GM12865 (cell line): Measurements from ENCODE around the gene FAM131A.

Experiments used
- DNase-seq: peaks from one replicate; pipeline ENCODE4 v3.0.0; 2010; ENCODE audit warnings: low read depth
- H3K4me3 ChIP-seq: 2 replicates; pipeline ENCODE4 v1.5.1; 2011; ENCODE audit warnings: mild to moderate bottlenecking, low read depth, low read length, control low read depth
- TF ChIP-seq, protein P1 (sequence below): IDR thresholded peaks from 2 replicates; pipeline ENCODE4 v1.5.1; 2011; ENCODE audit warnings: low read length, control low read depth, low read depth, inconsistent platforms; ENCODE audit not compliant: insufficient read depth; ENCODE audit errors: missing control alignments

The FAM131A gene

DNA sequence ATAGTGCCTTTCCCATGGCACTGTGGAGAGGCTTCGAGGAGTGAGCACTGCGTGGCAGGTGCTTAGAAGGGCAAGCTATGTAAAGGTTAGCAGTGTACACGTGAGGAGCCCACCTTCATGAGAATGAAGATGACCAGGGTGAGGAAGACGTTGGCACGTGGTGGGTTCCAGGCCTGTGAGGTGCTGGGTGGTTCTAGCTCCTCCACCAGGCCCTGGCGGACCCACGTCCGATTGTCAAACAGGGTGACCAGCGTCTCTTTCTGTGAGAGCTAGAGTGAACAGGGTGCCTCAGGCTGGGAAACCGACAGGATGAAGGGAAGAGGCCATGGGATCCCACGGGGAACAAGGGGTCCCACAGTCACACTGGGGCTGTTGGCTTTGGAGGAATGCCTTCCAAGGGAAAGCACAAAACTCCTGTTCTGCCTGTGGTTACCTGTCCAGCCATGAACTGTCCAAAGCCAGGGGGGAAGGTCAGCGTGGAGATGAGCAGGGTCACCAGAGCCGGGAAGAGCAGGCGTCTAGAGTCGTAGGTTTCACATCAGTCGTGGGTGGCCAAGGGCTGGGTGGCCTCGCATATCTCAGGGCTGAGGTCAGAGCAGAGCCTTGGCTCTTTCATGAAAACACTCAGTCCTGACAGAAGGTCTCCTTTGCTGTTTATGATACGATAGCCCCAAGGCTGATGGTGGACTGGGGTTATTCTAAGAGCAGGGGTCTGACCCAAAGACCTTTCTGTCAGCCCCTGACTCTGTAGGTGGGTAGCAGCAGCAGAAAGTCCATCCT is 18.1 kb downstream of the FAM131A start:
- TF ChIP-seq, protein P1, sequence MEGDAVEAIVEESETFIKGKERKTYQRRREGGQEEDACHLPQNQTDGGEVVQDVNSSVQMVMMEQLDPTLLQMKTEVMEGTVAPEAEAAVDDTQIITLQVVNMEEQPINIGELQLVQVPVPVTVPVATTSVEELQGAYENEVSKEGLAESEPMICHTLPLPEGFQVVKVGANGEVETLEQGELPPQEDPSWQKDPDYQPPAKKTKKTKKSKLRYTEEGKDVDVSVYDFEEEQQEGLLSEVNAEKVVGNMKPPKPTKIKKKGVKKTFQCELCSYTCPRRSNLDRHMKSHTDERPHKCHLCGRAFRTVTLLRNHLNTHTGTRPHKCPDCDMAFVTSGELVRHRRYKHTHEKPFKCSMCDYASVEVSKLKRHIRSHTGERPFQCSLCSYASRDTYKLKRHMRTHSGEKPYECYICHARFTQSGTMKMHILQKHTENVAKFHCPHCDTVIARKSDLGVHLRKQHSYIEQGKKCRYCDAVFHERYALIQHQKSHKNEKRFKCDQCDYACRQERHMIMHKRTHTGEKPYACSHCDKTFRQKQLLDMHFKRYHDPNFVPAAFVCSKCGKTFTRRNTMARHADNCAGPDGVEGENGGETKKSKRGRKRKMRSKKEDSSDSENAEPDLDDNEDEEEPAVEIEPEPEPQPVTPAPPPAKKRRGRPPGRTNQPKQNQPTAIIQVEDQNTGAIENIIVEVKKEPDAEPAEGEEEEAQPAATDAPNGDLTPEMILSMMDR = no peak
- DNase-seq = no peak
- no peak overlapping the region for H3K4me3 ChIP-seq

DNA sequence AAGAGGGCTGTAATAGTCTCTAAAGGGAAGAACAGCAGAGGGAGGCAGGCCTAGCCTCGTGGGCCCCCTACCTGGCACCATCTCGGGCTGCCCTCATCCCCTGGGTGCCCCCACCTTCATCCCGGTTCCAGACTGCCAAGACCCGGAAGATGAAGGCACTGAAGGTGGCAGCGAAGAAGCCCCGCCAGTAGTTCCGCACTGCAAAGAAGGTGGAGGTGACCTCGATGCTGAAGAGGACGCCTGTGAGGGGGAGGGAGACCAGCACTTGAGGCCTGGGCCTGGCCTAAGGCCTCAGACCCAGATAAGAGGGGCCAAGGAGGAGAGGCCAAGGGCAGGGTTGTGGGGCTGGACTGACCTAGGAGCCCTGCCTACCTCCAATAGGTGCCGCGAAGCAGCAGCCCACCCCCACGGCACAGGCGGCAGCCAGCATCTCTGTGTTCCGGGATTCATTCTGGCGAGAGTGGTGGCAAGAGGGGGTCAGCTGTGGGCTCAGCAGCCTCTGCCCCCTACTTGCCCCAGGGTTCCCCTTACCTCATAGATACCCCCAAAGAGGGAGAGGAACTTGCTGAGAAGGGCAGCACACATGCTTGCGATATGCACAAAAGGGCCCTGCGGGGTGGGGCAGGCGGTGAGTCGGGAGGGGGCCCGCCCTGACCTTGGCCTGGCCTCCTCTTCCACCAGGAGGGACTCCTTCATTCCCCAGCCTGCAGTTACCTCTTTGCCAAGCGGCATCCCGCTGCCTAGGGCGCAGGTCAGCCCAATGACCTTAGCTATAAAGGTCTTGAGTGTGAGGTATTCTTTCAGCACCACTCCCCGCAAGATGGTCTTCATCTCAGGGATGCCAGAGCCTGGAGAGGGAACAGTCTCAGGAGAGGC is 20.1 kb downstream of the FAM131A start:
- DNase-seq = no peak
- TF ChIP-seq, protein P1 = no peak
- H3K4me3 ChIP-seq = no peak overlapping the region

DNA sequence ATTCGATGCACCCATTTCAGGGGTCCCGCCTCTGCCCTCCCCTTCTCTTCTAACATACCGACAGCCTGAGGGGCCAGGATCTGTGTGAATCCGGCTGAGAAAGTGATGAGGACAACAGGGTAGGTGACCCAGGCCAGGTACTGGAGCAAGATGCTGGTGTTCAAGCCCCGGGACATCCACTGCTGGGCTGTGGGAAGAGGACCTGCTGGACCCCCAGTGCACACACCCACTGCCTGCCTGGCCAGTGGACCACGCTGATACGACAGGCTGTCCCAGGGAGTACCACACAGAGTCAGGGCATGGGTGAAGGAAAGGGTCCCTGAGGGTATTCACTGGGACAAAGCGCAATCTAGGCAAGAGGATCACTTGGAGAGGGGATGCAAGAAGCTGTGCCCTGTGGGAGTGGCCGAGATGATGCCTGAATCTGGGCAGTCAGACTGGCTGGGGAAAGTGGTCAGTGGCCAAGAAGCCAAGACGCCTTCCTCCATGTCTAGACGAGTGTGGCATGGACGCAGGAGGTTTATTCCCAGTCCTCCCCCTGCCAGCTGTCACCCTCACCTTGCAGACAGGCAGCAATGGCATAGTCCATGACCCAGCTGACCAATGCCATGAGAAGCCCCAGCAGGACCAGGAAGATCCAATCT is 20.8 kb downstream of the FAM131A start:
- no peak overlapping the region for H3K4me3 ChIP-seq
- TF ChIP-seq, protein P1 = no peak
- DNase-seq = no peak

DNA sequence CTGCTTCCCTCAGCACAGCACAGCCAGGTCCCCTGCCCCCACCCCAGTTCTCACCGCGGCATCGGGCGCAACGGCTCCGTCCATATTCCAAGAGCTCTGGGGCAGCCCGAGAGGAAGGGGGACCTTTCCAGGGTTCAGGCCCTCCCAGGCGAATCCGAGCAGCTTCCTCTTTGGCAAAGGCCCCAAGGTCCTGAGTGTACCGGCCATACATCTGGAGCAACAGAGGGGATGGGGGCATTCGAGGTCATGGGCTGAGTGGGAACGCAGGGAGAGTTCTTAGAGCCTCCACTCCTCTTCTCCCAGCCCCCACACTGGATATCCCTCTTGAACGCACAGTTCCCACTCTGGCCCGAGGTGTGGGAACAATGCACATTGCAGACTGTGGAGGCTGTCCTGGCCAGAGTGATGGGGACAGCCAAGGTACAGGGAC is 21.5 kb downstream of the FAM131A start:
- no peak overlapping the region for H3K4me3 ChIP-seq
- TF ChIP-seq, protein P1 = no peak
- no peak for DNase-seq

DNA sequence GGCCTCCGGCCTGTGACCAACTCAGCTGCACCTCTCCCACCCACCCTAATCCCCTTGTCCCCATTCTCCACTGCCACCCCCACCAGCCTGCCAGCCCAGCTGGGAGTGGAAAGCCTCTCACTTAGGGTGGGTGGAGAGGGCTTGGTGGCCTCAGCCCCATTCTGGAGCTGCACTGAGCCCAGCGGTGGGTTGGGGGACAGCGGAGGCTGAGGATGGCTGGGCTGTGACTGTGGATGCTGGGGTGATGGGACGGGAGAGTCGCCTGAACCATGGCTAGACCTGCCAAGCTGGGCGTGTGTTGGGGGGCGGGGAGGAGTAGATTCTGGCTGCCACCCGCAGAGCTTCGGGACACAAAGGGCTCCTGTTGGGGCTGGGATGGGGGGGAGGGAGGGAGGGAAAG is 22.2 kb downstream of the FAM131A start:
- TF ChIP-seq, protein P1 = no peak
- no peak overlapping the region for H3K4me3 ChIP-seq
- no peak for DNase-seq

DNA sequence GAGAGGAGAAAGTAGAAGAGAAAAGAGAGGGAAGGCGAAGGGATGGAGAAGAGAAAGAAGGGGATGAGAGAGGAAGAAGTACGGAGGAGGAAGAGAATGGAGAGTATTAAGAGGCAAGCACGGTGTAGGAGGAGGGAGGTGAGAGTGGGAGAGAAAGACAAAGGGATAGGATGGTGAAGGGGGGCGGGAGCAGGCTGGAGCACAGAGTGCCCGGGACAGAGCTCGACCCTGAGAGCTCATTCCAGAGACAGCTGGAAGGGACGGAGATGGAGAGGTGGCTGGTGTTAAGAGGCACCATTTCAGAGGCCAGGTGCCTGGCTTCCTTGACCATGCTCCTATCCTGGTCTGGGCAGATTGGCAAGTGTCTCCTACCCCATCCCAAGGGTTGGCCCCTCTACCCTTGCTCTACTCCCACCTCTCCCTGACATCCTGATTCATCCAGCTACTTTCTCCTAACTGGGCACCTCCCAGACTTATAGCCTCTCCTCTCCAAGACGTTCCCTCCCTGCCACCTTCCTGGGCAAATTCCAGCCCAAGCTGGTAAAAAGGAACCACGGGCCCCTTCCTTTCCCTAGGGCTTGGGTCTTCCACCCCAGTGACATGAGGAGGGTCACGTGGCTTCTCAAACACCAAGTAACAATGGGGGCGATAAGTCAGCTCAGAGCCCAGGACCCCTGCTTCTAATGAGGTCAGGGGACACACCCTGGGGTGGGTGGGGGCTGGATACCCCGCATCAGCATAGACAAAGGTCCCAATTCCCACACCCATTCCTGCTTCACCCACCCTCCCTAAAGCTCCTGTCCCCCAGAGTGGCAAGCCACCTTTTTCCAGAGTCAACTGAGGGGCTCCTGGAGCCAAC is 22.9 kb downstream of the FAM131A start:
- peak overlapping the region; percentile 60; the same call in 1 of the 2 replicates for H3K4me3 ChIP-seq
- DNase-seq = no peak

More for the DNA sequence above, 22.9 kb downstream of the FAM131A start:
- TF ChIP-seq, protein P1 = no peak
